EH (cell line): Measurements from ENCODE around the gene ADGRD2.
"Not testable (repeated sequence)": the region's sequence is repeated elsewhere in the genome, so short reads cannot be mapped to it uniquely, and the experiment has no call there.

Source experiments
- DNase-seq: peaks from one replicate; pipeline ENCODE4 v3.0.0-alpha.2; 2015; ENCODE audit warnings: low read depth

ADGRD2 gene

GRCh38 chr9:124450241-124450924 lies at the start of gene ADGRD2:
ADGRD2 (plus strand) TSS chr9:124450451; CDS start chr9:124451667, 1,216 bp downstream.
- DNase-seq: peak; percentile 43

- no peak for DNase-seq
Observed at GRCh38 chr9:124403246-124403645, 47.0 kb upstream of the ADGRD2 start.

GRCh38 chr9:124409410-124409809 lies 40.8 kb upstream of the ADGRD2 start:
- no peak for DNase-seq

GRCh38 chr9:124410321-124410913 lies 39.8 kb upstream of the ADGRD2 start:
- DNase-seq: no peak

- peak; percentile 80 for DNase-seq
Observed at GRCh38 chr9:124411514-124412227, 38.6 kb upstream of the ADGRD2 start.

- no peak for DNase-seq
Observed at GRCh38 chr9:124412228-124412575, 38.0 kb upstream of the ADGRD2 start.

- no peak for DNase-seq
Observed at GRCh38 chr9:124414612-124415011, 35.6 kb upstream of the ADGRD2 start.

- peak; percentile 93 for DNase-seq
Observed at GRCh38 chr9:124415102-124415851, 35.0 kb upstream of the ADGRD2 start, which contains the start of gene PSMB7. PSMB7 (minus strand) TSS chr9:124415442; CDS start chr9:124415425, 17 bp downstream.

GRCh38 chr9:124415852-124416484 lies 34.3 kb upstream of the ADGRD2 start:
- DNase-seq: no peak

GRCh38 chr9:124419832-124420489 lies 30.3 kb upstream of the ADGRD2 start:
- no peak for DNase-seq

GRCh38 chr9:124420991-124421543 lies 29.2 kb upstream of the ADGRD2 start:
- peak; percentile 21 for DNase-seq

GRCh38 chr9:124423155-124423554 lies 27.1 kb upstream of the ADGRD2 start:
- no peak for DNase-seq

- peak; percentile 12 for DNase-seq
Observed at GRCh38 chr9:124423591-124423990, 26.7 kb upstream of the ADGRD2 start.

- not testable (repeated sequence) for DNase-seq
Observed at GRCh38 chr9:124425733-124426132, 24.5 kb upstream of the ADGRD2 start.

GRCh38 chr9:124426361-124426760 lies 23.9 kb upstream of the ADGRD2 start:
- DNase-seq: no peak

GRCh38 chr9:124427281-124427680 lies 23.0 kb upstream of the ADGRD2 start:
- no peak for DNase-seq

- DNase-seq: no peak
Observed at GRCh38 chr9:124428751-124429529, 21.3 kb upstream of the ADGRD2 start.

- no peak for DNase-seq
Observed at GRCh38 chr9:124429530-124429867, 20.8 kb upstream of the ADGRD2 start.

- DNase-seq: no peak
Observed at GRCh38 chr9:124436320-124436719, 13.9 kb upstream of the ADGRD2 start.

- no peak for DNase-seq
Observed at GRCh38 chr9:124437086-124437485, 13.2 kb upstream of the ADGRD2 start.
